ENCODE results near the gene ZNF383.

GRCh38 chr19:37226248-37226647 lies 8.2 kb downstream of the ZNF383 start:
- TF ChIP-seq CTCF (IDR thresholded peaks at IDR 0.05 in 2 of 3, conservative IDR thresholded peaks at IDR 0.05 in 1 of 3; ENCODE audit: borderline replicate concordance in 1 of 3, insufficient read depth in 1 of 3, low read depth in 2 of 3, low read length in 2 of 3) = no peak
- TF ChIP-seq POLR2A (IDR thresholded peaks at IDR 0.05; ENCODE audit: borderline replicate concordance, extremely low read depth, insufficient read depth, insufficient read length) = no peak
- no peak for TF ChIP-seq POLR2AphosphoS5 (IDR thresholded peaks at IDR 0.05; ENCODE audit: low read depth, low read length)
- no peak for TF ChIP-seq SIN3A (IDR thresholded peaks at IDR 0.05; ENCODE audit: low read depth)
- TF ChIP-seq EZH2phosphoT487 (IDR thresholded peaks at IDR 0.05; ENCODE audit: borderline replicate concordance) = no peak
- TF ChIP-seq FOSL1 (IDR thresholded peaks at IDR 0.05; ENCODE audit: low read depth) = no peak
- TF ChIP-seq ATF3 (IDR thresholded peaks at IDR 0.05) = no peak
- TF ChIP-seq SP1 (IDR thresholded peaks at IDR 0.05; ENCODE audit: low read depth) = no peak
- TF ChIP-seq RAD21 (IDR thresholded peaks at IDR 0.05; ENCODE audit: low read depth) = no peak
- TF ChIP-seq ZBTB33 (IDR thresholded peaks at IDR 0.05; ENCODE audit: extremely low read depth, insufficient replicate concordance, low read length) = no peak
- TF ChIP-seq MAX (IDR thresholded peaks at IDR 0.05) = no peak
- TF ChIP-seq TCF7L2 (IDR thresholded peaks at IDR 0.05; ENCODE audit: borderline replicate concordance, extremely low read depth, insufficient read depth, insufficient read length) = no peak

All from HCT116 (cell line).